Ovary (tissue), 9 donors: ENCODE data around the gene CBLC. TPM values are rescaled to one million over a fixed set of nuclear protein-coding genes. Genes with fewer than 3 reads are reported as not detected.

Experiments used
- DNase-seq, 5 donors: peaks; one replicate each; pipeline ENCODE4 v3.0.0-alpha.2; 2019 to 2020
- H3K27ac ChIP-seq, 2 donors: fragments of 200-600 bp; one replicate each; pipeline versions ENCODE4 v1.5.1 to v1.8.0; 2019 to 2022
- H3K27me3 ChIP-seq: fragments of 200-600 bp; one replicate; pipeline ENCODE4 v1.8.0; 2022
- H3K36me3 ChIP-seq: fragments of 200-600 bp; sonication (generic); one replicate; pipeline ENCODE4 v1.5.1; 2019
- H3K4me1 ChIP-seq: one replicate; pipeline ENCODE4 v1.8.1; 2013; ENCODE audit warnings: mild to moderate bottlenecking, moderate library complexity; ENCODE audit not compliant: insufficient read depth
- H3K4me3 ChIP-seq: fragments of 200-600 bp; sonication (generic); one replicate; pipeline ENCODE4 v1.5.1; 2017
- H3K9me3 ChIP-seq, 2 donors: fragments of 200-600 bp in 1 of 2; sonication (generic) in 1 of 2; one replicate each; pipeline versions ENCODE4 v1.5.1 to v1.8.1; 2013 to 2019; ENCODE audit warnings: mild to moderate bottlenecking in 1 of 2, moderate library complexity in 1 of 2
- CTCF ChIP-seq, 3 donors: fragments of 450-650 bp in 2 of 3; fragments of 200-600 bp in 1 of 3; IDR thresholded peaks; one replicate each; pipeline versions ENCODE4 v1.5.1 to v1.8.0; 2016 to 2022; ENCODE audit warnings: antibody characterized with exemption in 3 of 3, mild to moderate bottlenecking in 1 of 3
- EP300 ChIP-seq: sonication (generic); formaldehyde crosslinking; IDR thresholded peaks from one replicate; pipeline ENCODE4 v1.6.1; 2017; ENCODE audit warnings: antibody characterized with exemption
- POLR2A ChIP-seq: fragments of 450-650 bp; IDR thresholded peaks from one replicate; pipeline ENCODE4 v1.6.1; 2017; ENCODE audit warnings: antibody characterized with exemption, mild to moderate bottlenecking, moderate library complexity
- WGBS, 3 donors: extraction: QIAGEN DNeasy Blood & Tissue Kit in 1 of 3; methylation state at CpG; one replicate each; pipeline versions ENCODE4 v1.1.5 to v1.1.7; 2013 to 2017; 5-methylcytosine and 5-hydroxymethylcytosine counted together
- intact Hi-C, 4 donors: fragments of 100-400 bp; cut with DNase I; formaldehyde crosslinking; loops; one replicate each; pipeline versions ENCODE4 v1.11.0 to v1.15.1; 2022 to 2023
- polyA plus RNA-seq, 2 donors: library from polyadenylated mRNA; stranded (reverse); fragments of 200-250 nt in 1 of 2; fragments of 350-450 nt in 1 of 2; fragmentation: Illumina TruSeq in 1 of 2; extraction: RNeasy Lipid Tissue Mini Kit (QIAGEN cat#74804) in 1 of 2; gene quantifications; one replicate each; pipeline ENCODE4 v1.2.3, GENCODE V29; 2013 to 2014
- total RNA-seq, 7 donors: library from RNA; depleted of rRNA in 2 of 7; stranded (reverse); fragments of >200 nt in 2 of 7; fragmentation: NEBNext Ultra II Directional in 3 of 7; extraction: Animal tissue kit (Norgen Biotek cat#: 25700) in 3 of 7; gene quantifications; one replicate each; pipeline versions ENCODE4 v1.1.0 to v1.2.4, GENCODE V29; 2016 to 2023
- donor health status: DM: no; HTN: no; CAD: no; lungs with moderate emphysema.
- donor health status: DM: no; HTN: no; CAD: no.
- donor health status: Bipolar disorder and iron deficiency.
- donor health status: DM: yes; HTN: yes; CAD: no.
- donor health status: DM: no; HTN: no; CAD: no.
- donor health status: DM: yes; HTN: yes; CAD: no.

The CBLC gene
- total and polyA plus RNA-seq, 9 donors, result 0.08 to 10.3 (median 1.8) TPM; not detected in 3

- no peak for DNase-seq
- Histone ChIP-seq H3K4me1 (peaks cover 13% of the 10 kb centered on the region), H3K4me3 (no peak overlapping the region), H3K27me3 (no peaks in the 10 kb centered on the region), H3K9me3 (no peaks in the 10 kb centered on the region), H3K36me3 (no peaks in the 10 kb centered on the region), H3K27ac (no peak overlapping the region)
- intact Hi-C loops, result loop anchor here in 1 of 4 donors (2.0 kb wide), 1 partner anchor 37 kb away; no protein-coding TSS in a partner anchor
- TF ChIP-seq POLR2A (no peak), EP300 (no peak), CTCF (IDR thresholded peaks at IDR 0.05) (no peak)
- WGBS, 3 donors, result 76 to 85% (median 77%) methylated on average over 7 of the region's 7 CpGs
Observed at GRCh38 chr19:44806291-44806690, 28.6 kb downstream of the CBLC start.

GRCh38 chr19:44807162-44807561 is 29.5 kb downstream of the CBLC start:
- H3K4me1 ChIP-seq, result peaks cover 13% of the 10 kb centered on the region
- peak in 2 of 5 donors; percentile 30 to 53 for DNase-seq
- intact Hi-C loops, result loop anchor here in 1 of 4 donors (2.0 kb wide), 1 partner anchor 36 kb away; no protein-coding TSS in a partner anchor
- no peak overlapping the region for H3K4me3 ChIP-seq
- no peaks in the 10 kb centered on the region for H3K9me3 ChIP-seq
- H3K36me3 ChIP-seq, result no peaks in the 10 kb centered on the region
- 54 to 62% (median 62%) methylated on average over 5 of the region's 5 CpGs for WGBS, 3 donors
- no peaks in the 10 kb centered on the region for H3K27me3 ChIP-seq
- H3K27ac ChIP-seq, result no peak overlapping the region
- TF ChIP-seq CTCF (IDR thresholded peaks at IDR 0.05), result no peak
- no peak for TF ChIP-seq POLR2A
- TF ChIP-seq EP300, result no peak

- Histone ChIP-seq H3K4me1 (peaks cover 13% of the 10 kb centered on the region), H3K9me3 (no peaks in the 10 kb centered on the region), H3K27ac (peak overlapping the region in 1 of 2 donors; percentile 39), H3K4me3 (no peak overlapping the region), H3K36me3 (no peaks in the 10 kb centered on the region), H3K27me3 (no peaks in the 10 kb centered on the region)
- 14 to 20% (median 16%) methylated on average over 14 of the region's 14 CpGs for WGBS, 3 donors
- no peak for TF ChIP-seq POLR2A
- peak in 1 of 3 donors; percentile 16 for TF ChIP-seq CTCF (IDR thresholded peaks at IDR 0.05)
- TF ChIP-seq EP300, result no peak
- DNase-seq, result peak; percentile 40 to 57 (median 43)
- intact Hi-C loops, result loop anchor here in 1 of 4 donors (2.0 kb wide), 1 partner anchor 35 kb away; no protein-coding TSS in a partner anchor
Observed at GRCh38 chr19:44807652-44808462, 30.2 kb downstream of the CBLC start.

GRCh38 chr19:44808463-44809371 is 31.0 kb downstream of the CBLC start, which contains the start of gene BCAM:
TSS of gene BCAM (plus strand) at chr19:44809103. CDS start at chr19:44809125, 22 bp downstream.
- H3K9me3 ChIP-seq, result no peaks in the 10 kb centered on the region
- intact Hi-C loops, result no loop called here
- H3K27me3 ChIP-seq, result no peaks in the 10 kb centered on the region
- DNase-seq, result peak; percentile 82 to 91 (median 89)
- no peaks in the 10 kb centered on the region for H3K36me3 ChIP-seq
- TF ChIP-seq EP300 (no peak), CTCF (IDR thresholded peaks at IDR 0.05) (no peak), POLR2A (no peak)
- peak within 1 kb of the TSS in 1 of 2 donors; percentile 39 for H3K27ac ChIP-seq
- H3K4me3 ChIP-seq, result peak within 1 kb of the TSS; percentile 47
- WGBS, 3 donors, result 1 to 2% (median 1%) methylated on average over 47 to 59 of the region's 59 CpGs
- peaks cover 13% of the 10 kb centered on the region for H3K4me1 ChIP-seq
